ENCODE measurements around the gene SLC38A9. TPM values are rescaled to one million over a fixed set of nuclear protein-coding genes. Genes with fewer than 3 reads are reported as not detected.

SLC38A9 gene
- polyA plus RNA-seq, 5 donors = 19.9 to 41.0 (median 32.2) TPM

- no peak for DNase-seq
Measured at GRCh38 chr5:55584398-55585205, 127.5 kb downstream of the SLC38A9 start.

GRCh38 chr5:55583578-55583977 is 128.5 kb downstream of the SLC38A9 start:
- no peak for DNase-seq

GRCh38 chr5:55582256-55582655 is 129.9 kb downstream of the SLC38A9 start:
- DNase-seq = no peak

GRCh38 chr5:55580042-55580441 is 132.1 kb downstream of the SLC38A9 start:
- no peak for DNase-seq

- no peak for DNase-seq
Measured at GRCh38 chr5:55578771-55579170, 133.4 kb downstream of the SLC38A9 start.

- no peak for DNase-seq
Measured at GRCh38 chr5:55577353-55578060, 134.6 kb downstream of the SLC38A9 start.

- peak in 1 of 2 donors; percentile 49 for DNase-seq
Measured at GRCh38 chr5:55576661-55577060, 135.5 kb downstream of the SLC38A9 start.

Other genes with a start within 250 kb of the SLC38A9 start
- gene PLPP1, start 177.4 kb downstream of the SLC38A9 start, polyA plus RNA-seq (ENCODE audit: insufficient read depth in 1 of 5, insufficient read length in 5 of 5, low replicate concordance in 1 of 5) = 10 to 100 TPM; 69.0 to 98.6 (median 96.9) TPM
- gene DDX4, start 25.7 kb upstream of the SLC38A9 start, polyA plus RNA-seq (ENCODE audit: insufficient read depth in 1 of 5, insufficient read length in 5 of 5, low replicate concordance in 1 of 5) = under 1 TPM in 1 of 5 donors, not detected in 4; 0.21 TPM
- under 1 TPM; 0.11 to 0.35 (median 0.12) TPM for gene IL31RA, start 139.0 kb upstream of the SLC38A9 start, polyA plus RNA-seq (ENCODE audit: insufficient read depth in 1 of 5, insufficient read length in 5 of 5, low replicate concordance in 1 of 5)

Data from right lung (tissue), 5 donors.